Measurements from ENCODE around the gene HIPK4.

GRCh38 chr19:40342644-40343311, 47.2 kb downstream of the HIPK4 start:
- TF ChIP-seq PRRX2 (CRISPR knock-in tag; IDR thresholded peaks at IDR 0.05), result no peak
- no peak for TF ChIP-seq CTCF (IDR thresholded peaks at IDR 0.05)
- TF ChIP-seq ATF1 (CRISPR knock-in tag; IDR thresholded peaks at IDR 0.05), result no peak
- no peak for TF ChIP-seq MAX (CRISPR knock-in tag; IDR thresholded peaks at IDR 0.05)
- no peak for TF ChIP-seq ETV6 (CRISPR knock-in tag; IDR thresholded peaks at IDR 0.05)
- TF ChIP-seq FOXK1 (CRISPR knock-in tag; IDR thresholded peaks at IDR 0.05), result no peak
- TF ChIP-seq, protein P1, sequence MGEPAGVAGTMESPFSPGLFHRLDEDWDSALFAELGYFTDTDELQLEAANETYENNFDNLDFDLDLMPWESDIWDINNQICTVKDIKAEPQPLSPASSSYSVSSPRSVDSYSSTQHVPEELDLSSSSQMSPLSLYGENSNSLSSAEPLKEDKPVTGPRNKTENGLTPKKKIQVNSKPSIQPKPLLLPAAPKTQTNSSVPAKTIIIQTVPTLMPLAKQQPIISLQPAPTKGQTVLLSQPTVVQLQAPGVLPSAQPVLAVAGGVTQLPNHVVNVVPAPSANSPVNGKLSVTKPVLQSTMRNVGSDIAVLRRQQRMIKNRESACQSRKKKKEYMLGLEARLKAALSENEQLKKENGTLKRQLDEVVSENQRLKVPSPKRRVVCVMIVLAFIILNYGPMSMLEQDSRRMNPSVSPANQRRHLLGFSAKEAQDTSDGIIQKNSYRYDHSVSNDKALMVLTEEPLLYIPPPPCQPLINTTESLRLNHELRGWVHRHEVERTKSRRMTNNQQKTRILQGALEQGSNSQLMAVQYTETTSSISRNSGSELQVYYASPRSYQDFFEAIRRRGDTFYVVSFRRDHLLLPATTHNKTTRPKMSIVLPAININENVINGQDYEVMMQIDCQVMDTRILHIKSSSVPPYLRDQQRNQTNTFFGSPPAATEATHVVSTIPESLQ (CRISPR knock-in tag; IDR thresholded peaks at IDR 0.05), result no peak
- no peak for TF ChIP-seq EMX1 (CRISPR knock-in tag; IDR thresholded peaks at IDR 0.05)
- no peak for TF ChIP-seq ZNF317 (CRISPR knock-in tag; IDR thresholded peaks at IDR 0.05; ENCODE audit: borderline replicate concordance, low read depth)
- no peak for TF ChIP-seq NR2C2 (CRISPR knock-in tag; IDR thresholded peaks at IDR 0.05)
- no peak for TF ChIP-seq AR (CRISPR knock-in tag; IDR thresholded peaks at IDR 0.05)

All from WTC11 (cell line).